Ectodermal cell (in vitro differentiated cells): ENCODE results near the gene LAMTOR4.
A peak's percentile ranks its signal among the peaks of the same experiment; 100 is the strongest.

Experiments
- H3K27ac ChIP-seq: 2 replicates; pipeline ENCODE4 v1.7.0; 2013; ENCODE audit warnings: mild to moderate bottlenecking, low read depth, low read length; ENCODE audit not compliant: insufficient read depth, poor library complexity, severe bottlenecking
- H3K27me3 ChIP-seq: 2 replicates; pipeline ENCODE4 v1.7.0; 2013; ENCODE audit warnings: mild to moderate bottlenecking, low read length; ENCODE audit not compliant: insufficient read depth, control insufficient read depth, poor library complexity, severe bottlenecking
- H3K36me3 ChIP-seq: one replicate; pipeline ENCODE4 v1.7.0; 2013; ENCODE audit warnings: low read length; ENCODE audit not compliant: control insufficient read depth, insufficient read depth
- H3K4me1 ChIP-seq: one replicate; pipeline ENCODE4 v1.7.0; 2013; ENCODE audit warnings: low read length; ENCODE audit not compliant: control insufficient read depth, insufficient read depth
- H3K4me3 ChIP-seq: 2 replicates; pipeline ENCODE4 v1.7.0; 2013; ENCODE audit warnings: low read depth, low read length, control low read depth; ENCODE audit not compliant: insufficient read depth
- H3K9me3 ChIP-seq: 2 replicates; pipeline ENCODE4 v1.7.0; 2013; ENCODE audit warnings: mild to moderate bottlenecking, low read length, moderate library complexity; ENCODE audit not compliant: control insufficient read depth
- WGBS, 2 experiments: methylation state at CpG; one replicate each; pipeline ENCODE4 v1.1.7; 2013; ENCODE audit warnings: missing lambda C conversion rate in 2 of 2; 5-methylcytosine and 5-hydroxymethylcytosine counted together

Gene LAMTOR4

DNA sequence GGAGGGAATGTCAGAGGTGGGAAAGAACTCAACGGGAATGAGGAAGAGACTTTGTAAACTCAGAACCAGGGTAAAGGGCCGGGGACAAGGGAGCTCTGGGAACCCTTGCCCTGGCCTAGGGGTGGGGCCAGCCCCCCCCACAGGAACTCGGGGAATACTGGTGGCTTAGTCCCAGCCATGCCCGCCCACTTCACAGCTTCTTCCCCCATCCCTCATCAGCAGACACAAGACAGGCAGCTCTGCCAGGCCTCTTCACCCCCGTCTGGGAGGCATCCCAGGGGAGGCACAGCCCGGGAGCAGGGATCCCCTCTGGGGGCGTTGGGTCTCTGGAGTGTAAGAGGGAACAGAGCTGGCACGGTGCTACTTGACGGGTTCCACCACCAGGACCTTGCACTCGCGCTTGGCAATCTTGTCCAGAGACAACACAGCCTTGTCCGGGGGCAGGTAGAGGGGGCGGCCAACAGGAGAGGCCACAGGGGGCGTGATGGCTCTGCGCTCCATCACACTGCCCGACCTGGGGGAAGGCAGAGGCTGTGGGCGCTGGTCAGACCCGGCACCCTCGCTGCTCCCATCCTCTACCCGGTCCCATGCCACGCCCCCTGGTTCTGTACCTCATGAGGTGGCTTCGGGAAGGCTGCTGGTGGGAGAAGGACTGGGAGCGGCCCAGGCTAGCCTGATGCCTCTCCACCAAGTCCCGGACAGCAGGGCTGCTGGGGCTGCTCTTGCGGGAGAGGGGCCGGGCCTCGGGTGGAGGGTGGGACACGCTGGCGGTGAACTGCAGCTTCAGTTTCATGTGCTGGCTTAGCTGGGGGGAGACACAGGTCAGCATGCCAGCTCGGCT lies 6.2 kb downstream of the LAMTOR4 start:
- peaks cover 8% of the 10 kb centered on the region for H3K4me1 ChIP-seq
- no peak overlapping the region for H3K4me3 ChIP-seq
- H3K36me3 ChIP-seq = peaks cover 22% of the 10 kb centered on the region
- whole genome bisulfite sequencing, 2 experiments = 88 to 89% methylated on average over 30 of the region's 30 CpGs
- no peaks in the 10 kb centered on the region for H3K9me3 ChIP-seq
- H3K27me3 ChIP-seq = no peaks in the 10 kb centered on the region
- no peak overlapping the region for H3K27ac ChIP-seq

DNA sequence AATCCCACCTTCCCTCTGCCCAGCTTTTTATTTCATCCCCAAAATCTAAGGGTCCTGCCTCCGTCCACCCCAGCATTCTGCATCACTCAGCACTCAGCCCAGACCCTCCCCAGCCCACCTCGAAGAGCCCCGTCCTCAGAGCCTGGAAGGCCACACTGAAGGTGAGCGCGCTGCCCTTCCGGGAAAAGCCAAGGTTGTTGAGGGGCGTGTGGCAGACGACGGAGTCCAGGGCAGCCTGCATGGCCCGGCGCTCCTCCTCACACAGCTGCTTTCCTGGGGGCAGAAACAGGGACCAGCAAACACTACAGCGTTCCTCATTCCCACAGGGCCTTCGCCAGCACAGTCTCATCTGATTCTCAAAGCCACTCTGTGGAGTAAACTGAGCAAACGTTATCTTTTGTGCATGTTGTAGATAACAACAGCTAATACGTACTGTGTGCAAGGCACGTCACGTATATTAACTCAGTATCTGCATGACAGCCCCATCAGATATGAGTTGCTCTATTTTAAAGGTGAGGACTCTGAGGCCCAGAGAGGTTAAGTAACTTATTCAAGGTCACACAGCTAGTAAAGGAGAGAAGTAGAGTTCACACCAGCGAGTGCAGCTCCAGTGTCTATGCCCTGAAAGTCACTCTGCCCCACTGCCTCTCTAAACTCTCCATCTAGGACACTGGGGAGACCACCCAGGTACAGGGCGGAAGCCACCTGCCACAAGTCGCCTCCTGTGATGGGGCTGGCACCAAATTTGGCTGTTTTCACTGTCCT lies 7.0 kb downstream of the LAMTOR4 start:
- Histone ChIP-seq H3K4me3 (no peak overlapping the region), H3K27ac (no peak overlapping the region), H3K4me1 (peaks cover 5% of the 10 kb centered on the region), H3K36me3 (peaks cover 22% of the 10 kb centered on the region), H3K27me3 (no peaks in the 10 kb centered on the region), H3K9me3 (no peaks in the 10 kb centered on the region)
- 94 to 96% methylated on average over 20 of the region's 20 CpGs for WGBS, 2 experiments

DNA sequence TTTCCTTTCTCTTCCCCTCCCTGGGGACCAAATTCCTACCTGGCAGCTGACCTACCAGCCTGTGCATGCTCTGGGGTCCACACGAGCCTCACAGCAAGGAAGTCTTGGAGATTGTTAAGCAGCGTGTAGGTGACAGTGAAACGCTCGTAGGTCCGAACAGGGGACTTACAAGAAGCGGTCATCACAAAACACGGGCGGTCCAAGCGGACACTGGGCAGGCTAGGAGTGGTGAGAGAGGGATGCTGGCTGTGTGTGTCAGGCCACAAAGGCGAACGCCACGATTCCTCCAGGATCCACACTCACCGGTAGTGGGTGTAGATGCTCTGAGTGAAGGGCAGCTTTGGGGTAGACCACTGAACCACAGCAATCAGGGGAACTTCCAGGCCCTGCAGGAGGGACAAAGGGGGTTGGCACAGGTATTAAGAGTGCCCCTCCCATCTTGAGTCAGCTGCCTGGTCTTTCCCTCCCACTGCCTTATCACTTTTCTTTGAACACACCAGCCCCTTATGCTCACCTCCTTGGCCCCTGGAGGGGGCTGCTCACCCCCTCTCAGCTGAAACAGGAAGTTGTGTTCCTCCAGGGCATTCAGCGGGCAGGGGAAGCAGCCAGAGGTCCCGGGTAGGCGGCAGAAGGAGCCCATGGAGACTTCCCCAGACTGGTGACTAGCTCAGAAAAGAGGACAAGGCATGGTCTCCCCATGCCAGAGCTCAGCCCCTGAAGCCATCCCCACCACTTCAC lies 7.8 kb downstream of the LAMTOR4 start:
- H3K27ac ChIP-seq = peak overlapping the region; percentile 16
- H3K9me3 ChIP-seq = no peaks in the 10 kb centered on the region
- H3K27me3 ChIP-seq = no peaks in the 10 kb centered on the region
- peaks cover 5% of the 10 kb centered on the region for H3K4me1 ChIP-seq
- no peak overlapping the region for H3K4me3 ChIP-seq
- peaks cover 22% of the 10 kb centered on the region for H3K36me3 ChIP-seq
- 93 to 94% methylated on average over 16 of the region's 16 CpGs for WGBS, 2 experiments

- no peak overlapping the region for H3K4me3 ChIP-seq
- peaks cover 5% of the 10 kb centered on the region for H3K4me1 ChIP-seq
- peak overlapping the region; percentile 16 for H3K27ac ChIP-seq
- peaks cover 22% of the 10 kb centered on the region for H3K36me3 ChIP-seq
- no peaks in the 10 kb centered on the region for H3K9me3 ChIP-seq
- no peaks in the 10 kb centered on the region for H3K27me3 ChIP-seq
- 84 to 85% methylated on average over 5 of the region's 5 CpGs for WGBS, 2 experiments
Observed at GRCh38 chr7:100157069-100157333, 8.3 kb downstream of the LAMTOR4 start.

GRCh38 chr7:100157334-100158228 lies 8.9 kb downstream of the LAMTOR4 start:
- Histone ChIP-seq H3K9me3 (no peaks in the 10 kb centered on the region), H3K36me3 (peaks cover 22% of the 10 kb centered on the region), H3K4me3 (peak overlapping the region; percentile 95), H3K27me3 (no peaks in the 10 kb centered on the region), H3K4me1 (peaks cover 5% of the 10 kb centered on the region), H3K27ac (no peak overlapping the region)
- WGBS, 2 experiments = 18 to 23% methylated on average over 32 of the region's 32 CpGs

DNA sequence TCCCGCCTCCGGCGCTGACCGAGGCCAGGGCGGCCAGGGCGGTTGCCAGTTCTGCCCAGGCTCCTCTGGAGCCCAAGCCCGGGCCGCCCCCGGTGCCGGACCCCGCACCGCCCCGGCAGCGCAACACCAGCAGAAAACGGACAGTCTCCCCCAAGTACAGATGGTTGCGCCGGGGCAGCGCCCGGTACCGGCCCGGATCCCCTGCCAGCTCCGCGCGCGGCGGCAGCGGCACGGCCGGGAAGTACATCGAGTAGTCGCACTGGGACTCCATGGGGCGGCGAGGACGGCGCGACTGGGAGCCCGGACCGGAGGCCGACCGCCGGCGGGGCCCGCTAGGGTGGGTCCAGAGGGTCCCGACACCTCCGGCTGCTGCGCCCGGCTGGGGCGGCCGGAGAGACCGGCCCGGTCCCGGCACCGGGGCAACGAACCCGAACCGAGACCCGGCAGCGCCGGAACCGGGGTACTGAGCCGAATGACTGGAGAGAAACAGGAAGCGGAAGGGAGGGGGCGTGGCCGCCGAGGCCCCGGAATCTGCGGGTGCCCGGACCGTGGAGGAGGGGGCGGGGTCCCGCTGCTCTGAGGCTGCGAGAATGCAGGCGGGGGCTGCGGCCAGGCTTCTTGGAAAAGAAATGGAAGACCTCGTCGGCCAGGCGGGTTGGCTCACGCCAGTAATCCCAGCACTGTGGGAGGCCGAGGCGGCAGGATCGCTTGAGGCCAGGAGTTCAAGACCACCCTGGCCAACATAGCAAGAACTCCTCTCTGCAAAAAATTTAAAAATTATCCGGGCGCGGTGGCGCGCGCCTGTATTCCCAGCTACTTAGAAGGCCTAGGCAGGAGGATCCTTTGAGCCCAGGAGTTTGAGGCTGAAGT lies 9.7 kb downstream of the LAMTOR4 start, which contains the start of gene TRAPPC14:
Gene TRAPPC14, minus strand, starts transcription at position 495 of the 870 bp plus-strand sequence. Its CDS starts 224 bp downstream, at position 271.
- Histone ChIP-seq H3K9me3 (no peaks in the 10 kb centered on the region), H3K4me1 (peaks cover 5% of the 10 kb centered on the region), H3K4me3 (peak within 1 kb of the TSS; percentile 95), H3K36me3 (peaks cover 22% of the 10 kb centered on the region), H3K27ac (peak within 1 kb of the TSS; percentile 50), H3K27me3 (no peaks in the 10 kb centered on the region)
- 4% methylated on average over 87 of the region's 87 CpGs for WGBS, 2 experiments

- Histone ChIP-seq H3K27ac (no peak overlapping the region), H3K36me3 (peaks cover 22% of the 10 kb centered on the region), H3K4me3 (peak overlapping the region; percentile 95), H3K27me3 (no peaks in the 10 kb centered on the region), H3K4me1 (peaks cover 5% of the 10 kb centered on the region), H3K9me3 (no peaks in the 10 kb centered on the region)
- WGBS, 2 experiments = 83 to 87% methylated on average over 7 of the region's 7 CpGs
Observed at GRCh38 chr7:100159099-100159623, 10.4 kb downstream of the LAMTOR4 start.

DNA sequence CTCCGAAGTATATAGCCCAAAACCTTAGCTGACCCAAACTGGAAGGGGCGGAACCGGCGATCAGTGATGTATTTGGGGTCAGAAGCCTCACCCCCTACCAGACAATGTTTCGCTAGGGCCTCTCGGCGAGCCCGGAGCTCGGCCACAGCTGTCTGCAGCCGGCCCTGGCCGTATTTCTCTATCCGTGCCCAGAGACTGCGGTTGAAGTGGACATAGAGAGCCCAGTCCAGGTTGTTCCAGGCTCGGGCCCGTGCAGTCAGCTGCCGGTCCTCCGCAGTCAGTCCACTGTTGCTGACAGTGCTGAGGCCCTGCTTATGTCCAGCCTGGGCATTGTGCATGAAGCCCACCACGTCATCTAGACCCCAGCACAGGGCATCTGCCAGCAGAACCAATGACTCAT lies 11.3 kb downstream of the LAMTOR4 start:
- 92 to 95% methylated on average over 18 of the region's 18 CpGs for WGBS, 2 experiments
- H3K27ac ChIP-seq = no peak overlapping the region
- no peaks in the 10 kb centered on the region for H3K9me3 ChIP-seq
- H3K4me3 ChIP-seq = no peak overlapping the region
- H3K4me1 ChIP-seq = peaks cover 5% of the 10 kb centered on the region
- peaks cover 15% of the 10 kb centered on the region for H3K36me3 ChIP-seq
- no peaks in the 10 kb centered on the region for H3K27me3 ChIP-seq
